ENCODE measurements around the gene MLNR. TPM values are rescaled to one million over a fixed set of nuclear protein-coding genes. Genes with fewer than 3 reads are reported as not detected.

MLNR gene
- total RNA-seq, 1 experiment from 2014 or later = not detected

GRCh38 chr13:49208619-49209018 is 11.5 kb upstream of the MLNR start:
- H3K27me3 Mint-ChIP-seq (ENCODE audit: low read depth) = no peaks in the 10 kb centered on the region
- no peak overlapping the region for H3K27ac Mint-ChIP-seq
- ATAC-seq (no peak), DNase-seq (ENCODE audit: low spot score) (no peak)
- CTCF ChIA-PET = no interaction called here
- TF ChIP-seq, protein P1, sequence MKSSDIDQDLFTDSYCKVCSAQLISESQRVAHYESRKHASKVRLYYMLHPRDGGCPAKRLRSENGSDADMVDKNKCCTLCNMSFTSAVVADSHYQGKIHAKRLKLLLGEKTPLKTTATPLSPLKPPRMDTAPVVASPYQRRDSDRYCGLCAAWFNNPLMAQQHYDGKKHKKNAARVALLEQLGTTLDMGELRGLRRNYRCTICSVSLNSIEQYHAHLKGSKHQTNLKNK (CRISPR knock-in tag; IDR thresholded peaks at IDR 0.05) = no peak
- no peak for TF ChIP-seq E2F4 (CRISPR knock-in tag; IDR thresholded peaks at IDR 0.05; ENCODE audit: borderline replicate concordance, low read depth)
- TF ChIP-seq EMX1 (CRISPR knock-in tag; IDR thresholded peaks at IDR 0.05) = no peak
- TF ChIP-seq HMGA2 (CRISPR knock-in tag; IDR thresholded peaks at IDR 0.05) = no peak
- TF ChIP-seq E2F5 (CRISPR knock-in tag; IDR thresholded peaks at IDR 0.05) = no peak
- TF ChIP-seq ZNF396 (CRISPR knock-in tag; IDR thresholded peaks at IDR 0.05; ENCODE audit: borderline replicate concordance) = no peak
- H3K4me1 Mint-ChIP-seq = peaks cover 2% of the 10 kb centered on the region
- peaks cover 8% of the 10 kb centered on the region; the same call in 1 of the 2 replicates for H3K9me3 Mint-ChIP-seq
- POLR2A ChIA-PET = no interaction called here
- H3K4me3 Mint-ChIP-seq = no peak overlapping the region
- peaks cover 13% of the 10 kb centered on the region for H3K36me3 Mint-ChIP-seq

DNA sequence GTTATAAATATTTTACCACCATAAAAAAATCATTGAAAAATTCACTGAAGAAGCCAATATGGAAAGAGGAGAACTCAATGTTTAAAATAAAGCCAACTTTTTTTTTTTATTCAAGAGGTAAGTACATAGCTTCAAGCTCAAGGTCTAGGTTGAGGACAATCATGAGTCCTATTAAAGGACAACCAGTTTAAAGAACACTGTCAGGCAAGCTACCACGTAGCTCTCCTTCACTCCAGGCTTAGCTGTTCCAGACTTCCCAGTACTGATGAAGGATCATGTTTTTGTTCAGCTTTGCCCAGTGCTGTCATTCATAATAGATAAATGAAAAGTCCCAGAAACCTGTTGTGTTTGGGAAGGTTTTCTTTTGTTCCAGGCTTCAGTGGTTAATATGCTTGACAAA is 10.0 kb upstream of the MLNR start:
- CTCF ChIA-PET = interaction anchor here (0.6 kb wide), 1 partner anchor 99 kb away, joined by 3 read pairs; no protein-coding TSS in a partner anchor
- H3K27ac Mint-ChIP-seq = no peak overlapping the region
- POLR2A ChIA-PET = no interaction called here
- H3K27me3 Mint-ChIP-seq (ENCODE audit: low read depth) = peaks cover 1% of the 10 kb centered on the region
- TF ChIP-seq ZNF138 (CRISPR knock-in tag; conservative IDR thresholded peaks at IDR 0.05) = no peak
- no peak for TF ChIP-seq HMGXB4 (CRISPR knock-in tag; IDR thresholded peaks at IDR 0.05)
- H3K36me3 Mint-ChIP-seq = peaks cover 10% of the 10 kb centered on the region
- H3K9me3 Mint-ChIP-seq = peaks cover 8% of the 10 kb centered on the region; the same call in 1 of the 2 replicates
- H3K4me3 Mint-ChIP-seq = no peak overlapping the region
- DNase-seq (ENCODE audit: low spot score) (no peak), ATAC-seq (no peak)
- H3K4me1 Mint-ChIP-seq = peaks cover 17% of the 10 kb centered on the region

- TF ChIP-seq PREB (CRISPR knock-in tag; IDR thresholded peaks at IDR 0.05; ENCODE audit: borderline replicate concordance) (no peak), NR1H2 (CRISPR knock-in tag; IDR thresholded peaks at IDR 0.05) (no peak), ESRRA (CRISPR knock-in tag; IDR thresholded peaks at IDR 0.05; ENCODE audit: borderline replicate concordance) (no peak), GTF2I (CRISPR knock-in tag; conservative IDR thresholded peaks at IDR 0.05) (no peak)
- no peak for DNase-seq (ENCODE audit: low spot score)
- Mint-ChIP-seq H3K27me3 (ENCODE audit: low read depth) (peaks cover 5% of the 10 kb centered on the region), H3K9me3 (peaks cover 8% of the 10 kb centered on the region; the same call in 1 of the 2 replicates), H3K4me1 (peaks cover 20% of the 10 kb centered on the region), H3K4me3 (no peak overlapping the region), H3K36me3 (peaks cover 10% of the 10 kb centered on the region), H3K27ac (no peak overlapping the region)
- no peak for ATAC-seq
- CTCF ChIA-PET = interaction anchor here (0.7 kb wide), 1 partner anchor 71 kb away, joined by 3 read pairs; no protein-coding TSS in a partner anchor
- POLR2A ChIA-PET = no interaction called here
Measured at GRCh38 chr13:49210669-49211068, 9.5 kb upstream of the MLNR start.

- H3K9me3 Mint-ChIP-seq = peaks cover 8% of the 10 kb centered on the region; the same call in 1 of the 2 replicates
- peaks cover 31% of the 10 kb centered on the region for H3K4me1 Mint-ChIP-seq
- CTCF ChIA-PET = interaction anchor here (1.8 kb wide), 1 partner anchor 26 kb away, joined by 5 read pairs; no protein-coding TSS in a partner anchor
- H3K4me3 Mint-ChIP-seq = no peak overlapping the region
- POLR2A ChIA-PET = no interaction called here
- no peak overlapping the region for H3K27ac Mint-ChIP-seq
- DNase-seq (ENCODE audit: low spot score) (no peak), ATAC-seq (no peak)
- peaks cover 33% of the 10 kb centered on the region for H3K27me3 Mint-ChIP-seq (ENCODE audit: low read depth)
- no peaks in the 10 kb centered on the region; the same call in 1 of the 2 replicates for H3K36me3 Mint-ChIP-seq
- TF ChIP-seq GRHL2 (CRISPR knock-in tag; IDR thresholded peaks at IDR 0.05; ENCODE audit: insufficient replicate concordance, severe bottlenecking) = no peak
- no peak for TF ChIP-seq GABPB1 (CRISPR knock-in tag; IDR thresholded peaks at IDR 0.05)
- TF ChIP-seq NFYB (CRISPR knock-in tag; conservative IDR thresholded peaks at IDR 0.05; ENCODE audit: low read depth) = no peak
- TF ChIP-seq, protein P2, sequence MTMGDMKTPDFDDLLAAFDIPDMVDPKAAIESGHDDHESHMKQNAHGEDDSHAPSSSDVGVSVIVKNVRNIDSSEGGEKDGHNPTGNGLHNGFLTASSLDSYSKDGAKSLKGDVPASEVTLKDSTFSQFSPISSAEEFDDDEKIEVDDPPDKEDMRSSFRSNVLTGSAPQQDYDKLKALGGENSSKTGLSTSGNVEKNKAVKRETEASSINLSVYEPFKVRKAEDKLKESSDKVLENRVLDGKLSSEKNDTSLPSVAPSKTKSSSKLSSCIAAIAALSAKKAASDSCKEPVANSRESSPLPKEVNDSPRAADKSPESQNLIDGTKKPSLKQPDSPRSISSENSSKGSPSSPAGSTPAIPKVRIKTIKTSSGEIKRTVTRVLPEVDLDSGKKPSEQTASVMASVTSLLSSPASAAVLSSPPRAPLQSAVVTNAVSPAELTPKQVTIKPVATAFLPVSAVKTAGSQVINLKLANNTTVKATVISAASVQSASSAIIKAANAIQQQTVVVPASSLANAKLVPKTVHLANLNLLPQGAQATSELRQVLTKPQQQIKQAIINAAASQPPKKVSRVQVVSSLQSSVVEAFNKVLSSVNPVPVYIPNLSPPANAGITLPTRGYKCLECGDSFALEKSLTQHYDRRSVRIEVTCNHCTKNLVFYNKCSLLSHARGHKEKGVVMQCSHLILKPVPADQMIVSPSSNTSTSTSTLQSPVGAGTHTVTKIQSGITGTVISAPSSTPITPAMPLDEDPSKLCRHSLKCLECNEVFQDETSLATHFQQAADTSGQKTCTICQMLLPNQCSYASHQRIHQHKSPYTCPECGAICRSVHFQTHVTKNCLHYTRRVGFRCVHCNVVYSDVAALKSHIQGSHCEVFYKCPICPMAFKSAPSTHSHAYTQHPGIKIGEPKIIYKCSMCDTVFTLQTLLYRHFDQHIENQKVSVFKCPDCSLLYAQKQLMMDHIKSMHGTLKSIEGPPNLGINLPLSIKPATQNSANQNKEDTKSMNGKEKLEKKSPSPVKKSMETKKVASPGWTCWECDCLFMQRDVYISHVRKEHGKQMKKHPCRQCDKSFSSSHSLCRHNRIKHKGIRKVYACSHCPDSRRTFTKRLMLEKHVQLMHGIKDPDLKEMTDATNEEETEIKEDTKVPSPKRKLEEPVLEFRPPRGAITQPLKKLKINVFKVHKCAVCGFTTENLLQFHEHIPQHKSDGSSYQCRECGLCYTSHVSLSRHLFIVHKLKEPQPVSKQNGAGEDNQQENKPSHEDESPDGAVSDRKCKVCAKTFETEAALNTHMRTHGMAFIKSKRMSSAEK (CRISPR knock-in tag; IDR thresholded peaks at IDR 0.05; ENCODE audit: borderline replicate concordance) = no peak
- no peak for TF ChIP-seq FOXP4 (CRISPR knock-in tag; IDR thresholded peaks at IDR 0.05)
- TF ChIP-seq ZNF396 (CRISPR knock-in tag; IDR thresholded peaks at IDR 0.05; ENCODE audit: borderline replicate concordance) = no peak
Measured at GRCh38 chr13:49213539-49213938, 6.6 kb upstream of the MLNR start.
